Measurements from ENCODE around the gene GRK4. TPM values are rescaled to one million over a fixed set of nuclear protein-coding genes. Genes with fewer than 3 reads are reported as not detected.
"Not testable (repeated sequence)": the region's sequence is repeated elsewhere in the genome, so short reads cannot be mapped to it uniquely, and the experiment has no call there.

GRK4 gene
- total RNA-seq, 3 donors from 2014 or later (not counting 1 experiment from before 2014, with no cell fraction given) = 2.0 to 6.4 (median 5.1) TPM

- Mint-ChIP-seq H3K27ac (peak overlapping the region; percentile 76 to 77), H3K36me3 (peaks cover 34% of the 10 kb centered on the region), H3K4me3 (no peak overlapping the region), H3K27me3 (ENCODE audit: low read depth in 2 of 2) (no peaks in the 10 kb centered on the region), H3K9me3 (no peaks in the 10 kb centered on the region), H3K4me1 (peaks cover 17 to 23% of the 10 kb centered on the region in 2 donors)
- intact Hi-C loops (cut with micrococcal nuclease) = no loop called here
- H3K27me3 ChIP-seq (ENCODE audit: control insufficient read depth, insufficient read depth, low read length) = no peaks in the 10 kb centered on the region
- ATAC-seq = peak; percentile 49 to 74 (median 56)
- H3K9me3 ChIP-seq (ENCODE audit: control insufficient read depth, insufficient read depth, low read length) = no peaks in the 10 kb centered on the region
- peak overlapping the region; percentile 16 for H3K27ac ChIP-seq (ENCODE audit: low read length)
- peaks cover 71% of the 10 kb centered on the region for H3K36me3 ChIP-seq (ENCODE audit: control insufficient read depth, insufficient read depth, low read length)
- no peak overlapping the region for H3K4me3 ChIP-seq (ENCODE audit: low read length)
- no peak for TF ChIP-seq CTCF (IDR thresholded peaks at IDR 0.05)
- H3K4me1 ChIP-seq (ENCODE audit: control insufficient read depth, insufficient read depth, low read length) = no peaks in the 10 kb centered on the region
- WGBS (ENCODE audit: insufficient coverage) = 65% methylated on average over 27 of the region's 33 CpGs
- DNase-seq = peak in 1 of 2 donors; percentile 75
These were observed 8.8 kb upstream of the GRK4 start for GRCh38 chr4:2954358-2955185.

- H3K4me3 ChIP-seq (ENCODE audit: low read length); H3K4me3 Mint-ChIP-seq; H3K27me3 ChIP-seq (ENCODE audit: control insufficient read depth, insufficient read depth, low read length); H3K9me3 Mint-ChIP-seq; ATAC-seq; H3K4me1 ChIP-seq (ENCODE audit: control insufficient read depth, insufficient read depth, low read length); intact Hi-C loops (cut with micrococcal nuclease); H3K27me3 Mint-ChIP-seq (ENCODE audit: low read depth in 2 of 2); H3K9me3 ChIP-seq (ENCODE audit: control insufficient read depth, insufficient read depth, low read length): not testable (repeated sequence)
- DNase-seq = peak in 1 of 2 donors; percentile 22
- WGBS (ENCODE audit: insufficient coverage) = 97% methylated on average over 31 of the region's 44 CpGs
- Histone ChIP-seq H3K36me3 (ENCODE audit: control insufficient read depth, insufficient read depth, low read length) (peaks cover 62% of the 10 kb centered on the region), H3K27ac (ENCODE audit: low read length) (peak overlapping the region; percentile 33)
- peaks cover 26% of the 10 kb centered on the region for H3K36me3 Mint-ChIP-seq
- peaks cover 19 to 21% of the 10 kb centered on the region in 2 donors for H3K4me1 Mint-ChIP-seq
- peak overlapping the region; percentile 43 to 76 for H3K27ac Mint-ChIP-seq
These were observed 8.0 kb upstream of the GRK4 start for GRCh38 chr4:2955186-2956044.

GRCh38 chr4:2958446-2958845, 4.9 kb upstream of the GRK4 start:
- Histone ChIP-seq H3K27ac (ENCODE audit: low read length) (no peak overlapping the region), H3K27me3 (ENCODE audit: control insufficient read depth, insufficient read depth, low read length) (no peaks in the 10 kb centered on the region), H3K9me3 (ENCODE audit: control insufficient read depth, insufficient read depth, low read length) (no peaks in the 10 kb centered on the region), H3K4me1 (ENCODE audit: control insufficient read depth, insufficient read depth, low read length) (peaks cover 19% of the 10 kb centered on the region), H3K4me3 (ENCODE audit: low read length) (no peak overlapping the region), H3K36me3 (ENCODE audit: control insufficient read depth, insufficient read depth, low read length) (peaks cover 35% of the 10 kb centered on the region)
- Mint-ChIP-seq H3K27me3 (ENCODE audit: low read depth in 2 of 2) (no peaks in the 10 kb centered on the region), H3K4me1 (peaks cover 35 to 44% of the 10 kb centered on the region in 2 donors), H3K4me3 (no peak overlapping the region), H3K9me3 (no peaks in the 10 kb centered on the region), H3K36me3 (peaks cover 12% of the 10 kb centered on the region), H3K27ac (no peak overlapping the region)
- intact Hi-C loops (cut with micrococcal nuclease) = no loop called here
- TF ChIP-seq CTCF (IDR thresholded peaks at IDR 0.05) = no peak
- 87% methylated on average over 9 of the region's 9 CpGs for WGBS (ENCODE audit: insufficient coverage)
- DNase-seq (no peak), ATAC-seq (no peak)

- H3K27ac Mint-ChIP-seq, H3K36me3 Mint-ChIP-seq: not testable (repeated sequence)
- WGBS (ENCODE audit: insufficient coverage) = no CpG with 5 or more reads among the region's 4 CpGs
These were observed 2.9 kb upstream of the GRK4 start for GRCh38 chr4:2960450-2960849.

More at GRCh38 chr4:2960450-2960849, 2.9 kb upstream of the GRK4 start:
- intact Hi-C loops (cut with micrococcal nuclease) = loop anchor here (5.0 to 10.0 kb wide), 2 partner anchors 87 to 196 kb away; no protein-coding TSS in a partner anchor
- H3K27ac ChIP-seq (ENCODE audit: low read length); H3K9me3 Mint-ChIP-seq; H3K4me3 Mint-ChIP-seq; H3K9me3 ChIP-seq (ENCODE audit: control insufficient read depth, insufficient read depth, low read length); H3K27me3 Mint-ChIP-seq (ENCODE audit: low read depth in 2 of 2); ATAC-seq; H3K4me3 ChIP-seq (ENCODE audit: low read length); DNase-seq; H3K27me3 ChIP-seq (ENCODE audit: control insufficient read depth, insufficient read depth, low read length): not testable (repeated sequence)
- Histone ChIP-seq H3K4me1 (ENCODE audit: control insufficient read depth, insufficient read depth, low read length) (peaks cover 26% of the 10 kb centered on the region), H3K36me3 (ENCODE audit: control insufficient read depth, insufficient read depth, low read length) (peaks cover 30% of the 10 kb centered on the region)
- peaks cover 43 to 47% of the 10 kb centered on the region in 2 donors for H3K4me1 Mint-ChIP-seq
